ENCODE results near the gene P4HA3.

DNA sequence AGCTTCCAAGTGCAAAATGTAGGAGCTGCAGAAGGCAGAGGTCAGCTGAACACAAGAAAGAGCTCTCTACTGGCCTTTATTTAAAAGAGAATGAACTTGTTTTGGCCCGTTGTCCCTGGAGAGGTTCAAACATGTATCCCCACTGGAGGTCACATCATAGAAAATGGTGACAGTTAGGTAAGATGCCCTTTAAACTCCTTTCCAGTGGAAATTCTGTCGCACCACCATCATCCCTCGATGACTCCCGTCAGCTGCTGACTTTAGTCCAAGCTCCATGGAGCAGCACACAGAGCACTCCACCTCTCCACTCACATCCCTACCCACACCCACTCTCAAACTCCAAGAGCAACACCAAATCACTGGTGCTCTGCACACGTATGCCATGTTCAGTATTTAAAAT lies 15.2 kb upstream of the P4HA3 start:
- no peak for TF ChIP-seq CTCF (IDR thresholded peaks at IDR 0.05; ENCODE audit: low read depth, low read length)
- no peak for TF ChIP-seq POLR2A (IDR thresholded peaks at IDR 0.05; ENCODE audit: extremely low read depth, insufficient read length)
- no peak for TF ChIP-seq MAX (IDR thresholded peaks at IDR 0.05; ENCODE audit: low read depth, low read length)
- no peak for TF ChIP-seq MYC (IDR thresholded peaks at IDR 0.05; ENCODE audit: low read depth, low read length)
